Middle frontal gyrus (tissue), 1 donor: ENCODE results near the gene TFEB.

Source experiments
- DNase-seq: peaks from one replicate; pipeline ENCODE4 v3.0.0-alpha.2; 2015; ENCODE audit warnings: low spot score; ENCODE audit errors: extremely low spot score

Gene TFEB

GRCh38 chr6:41706876-41707564 lies 28.4 kb downstream of the TFEB start:
- DNase-seq = no peak

GRCh38 chr6:41705996-41706835 lies 29.2 kb downstream of the TFEB start:
- no peak for DNase-seq

GRCh38 chr6:41705311-41705995 lies 30.0 kb downstream of the TFEB start:
- no peak for DNase-seq

GRCh38 chr6:41704656-41705310 lies 30.6 kb downstream of the TFEB start:
- no peak for DNase-seq

GRCh38 chr6:41704028-41704427 lies 31.4 kb downstream of the TFEB start:
- no peak for DNase-seq

GRCh38 chr6:41702771-41703494 lies 32.5 kb downstream of the TFEB start:
- no peak for DNase-seq

- DNase-seq = no peak
Observed at GRCh38 chr6:41702089-41702745, 33.2 kb downstream of the TFEB start.

- no peak for DNase-seq
Observed at GRCh38 chr6:41700463-41701347, 34.7 kb downstream of the TFEB start.

- DNase-seq = no peak
Observed at GRCh38 chr6:41699063-41699462, 36.3 kb downstream of the TFEB start.

GRCh38 chr6:41697861-41698781 lies 37.3 kb downstream of the TFEB start:
- no peak for DNase-seq

GRCh38 chr6:41696788-41697187 lies 38.6 kb downstream of the TFEB start:
- no peak for DNase-seq

- DNase-seq = no peak
Observed at GRCh38 chr6:41695825-41696224, 39.6 kb downstream of the TFEB start.

- no peak for DNase-seq
Observed at GRCh38 chr6:41694815-41695526, 40.4 kb downstream of the TFEB start.

GRCh38 chr6:41693281-41694240 lies 41.8 kb downstream of the TFEB start:
- DNase-seq = peak; percentile 81

GRCh38 chr6:41692730-41693129 lies 42.7 kb downstream of the TFEB start:
- no peak for DNase-seq

GRCh38 chr6:41692080-41692675 lies 43.2 kb downstream of the TFEB start:
- no peak for DNase-seq
